Fibroblast of lung (primary cell): Measurements from ENCODE around the gene TMEM221. TPM values are rescaled to one million over a fixed set of nuclear protein-coding genes. Genes with fewer than 3 reads are reported as not detected.

Experiments used
- DNase-seq, 2 donors: peaks; one replicate each; pipeline versions ENCODE4 v3.0.0 to v3.0.0-alpha.2; 2010; ENCODE audit warnings: low read depth in 2 of 2
- H2AFZ ChIP-seq: 2 replicates; pipeline ENCODE4 v1.5.1; 2012; ENCODE audit warnings: low read length, control low read depth, inconsistent platforms
- H3K27ac ChIP-seq: 2 replicates; pipeline ENCODE4 v1.5.1; 2011; ENCODE audit warnings: low read length, control low read depth; ENCODE audit not compliant: insufficient read depth
- H3K27me3 ChIP-seq: 2 replicates; pipeline ENCODE4 v1.5.1; 2011; ENCODE audit warnings: mild to moderate bottlenecking, low read length; ENCODE audit not compliant: control insufficient read depth, insufficient read depth
- H3K36me3 ChIP-seq: 2 replicates; pipeline ENCODE4 v1.5.1; 2011; ENCODE audit warnings: low read length; ENCODE audit not compliant: control insufficient read depth, insufficient read depth
- H3K4me1 ChIP-seq: 2 replicates; pipeline ENCODE4 v1.5.1; 2011; ENCODE audit warnings: low read length; ENCODE audit not compliant: control insufficient read depth, insufficient read depth; ENCODE audit errors: extremely low read depth
- H3K4me2 ChIP-seq: 2 replicates; pipeline ENCODE4 v1.5.1; 2011; ENCODE audit warnings: low read length, control low read depth; ENCODE audit not compliant: insufficient read depth; ENCODE audit errors: extremely low read depth
- H3K4me3 ChIP-seq, 4 experiments: fragments of 200-600 bp in 1 of 4; sonication (generic) in 1 of 4; replicated peaks in 1 of 4; 2 replicates each; pipeline ENCODE4 v1.5.1; 2011 to 2016; ENCODE audit warnings: low read length in 4 of 4, low read depth in 3 of 4, mild to moderate bottlenecking in 3 of 4, control low read depth in 2 of 4, inconsistent platforms in 1 of 4, mixed read lengths in 1 of 4; ENCODE audit not compliant: insufficient read depth in 1 of 4; ENCODE audit errors: control extremely low read depth in 1 of 4
- H3K79me2 ChIP-seq: 2 replicates; pipeline ENCODE4 v1.5.1; 2012; ENCODE audit warnings: mild to moderate bottlenecking, low read length, inconsistent platforms; ENCODE audit not compliant: control insufficient read depth, insufficient read depth
- H3K9ac ChIP-seq: 2 replicates; pipeline ENCODE4 v1.5.1; 2011; ENCODE audit warnings: mild to moderate bottlenecking, low read length, control low read depth; ENCODE audit not compliant: insufficient read depth
- H3K9me3 ChIP-seq: 2 replicates; pipeline ENCODE4 v1.5.1; 2012; ENCODE audit warnings: low read depth, low read length; ENCODE audit not compliant: control insufficient read depth, insufficient read depth
- H4K20me1 ChIP-seq: 2 replicates; pipeline ENCODE4 v1.5.1; 2011; ENCODE audit warnings: low read length; ENCODE audit not compliant: control insufficient read depth, insufficient read depth; ENCODE audit errors: extremely low read depth
- EZH2 ChIP-seq: IDR thresholded peaks from 2 replicates; pipeline ENCODE4 v1.5.1; 2012; ENCODE audit warnings: low read length, control low read depth, mild to moderate bottlenecking; ENCODE audit errors: missing control alignments
- polyA plus RNA-seq, 2 donors: library from polyadenylated mRNA; depleted of rRNA in 1 of 2; stranded (reverse) in 1 of 2; unstranded in 1 of 2; fragments of >200 nt; gene quantifications; 2 replicates each; pipeline ENCODE4 v1.2.1, GENCODE V29; 2011 to 2012; ENCODE audit warnings: missing spikeins in 1 of 2
- total RNA-seq: library from RNA; depleted of rRNA; stranded (reverse); fragments of >200 nt; gene quantifications from 2 replicates; pipeline ENCODE4 v1.2.1, GENCODE V29; 2014
- TF ChIP-seq, protein P1 (sequence below), 2 donors: IDR thresholded peaks in 1 of 2; conservative IDR thresholded peaks in 1 of 2; 1 replicate in 1 of 2; 2 replicates in 1 of 2; pipeline ENCODE4 v1.5.1; 2011 to 2012; ENCODE audit warnings: low read length in 2 of 2, control low read depth in 1 of 2, inconsistent platforms in 1 of 2, low read depth in 1 of 2, mild to moderate bottlenecking in 1 of 2

TMEM221 gene
- total and polyA plus RNA-seq, 2 donors (not counting 1 experiment from before 2014, with no cell fraction given): 0.17 TPM; not detected in 1

DNA sequence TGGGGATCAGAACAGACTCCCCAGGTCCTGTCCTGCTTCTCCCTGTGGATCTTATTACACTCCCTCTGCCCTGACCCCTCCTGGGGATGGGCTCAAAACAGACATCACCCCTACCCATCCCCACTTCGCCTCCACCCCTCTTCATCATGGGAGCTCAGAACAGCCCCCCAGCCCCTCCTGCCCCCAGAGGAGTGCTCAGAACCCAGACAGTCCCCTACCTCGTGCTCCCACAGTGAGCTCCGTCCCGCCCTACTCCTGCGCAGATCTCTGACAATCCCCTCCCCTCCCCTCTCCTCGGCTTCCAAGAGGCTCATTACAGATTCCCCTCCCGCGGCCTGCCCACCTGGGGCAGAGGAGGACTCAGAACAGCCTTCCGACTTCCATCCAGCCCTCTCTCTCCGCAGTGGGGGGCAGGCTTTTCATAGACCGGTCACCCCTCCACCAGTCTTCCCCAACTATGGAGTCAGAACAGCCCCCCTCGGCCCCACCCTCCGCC is 6.2 kb upstream of the TMEM221 start:
- no peak overlapping the region for H3K4me3 ChIP-seq
- H3K27ac ChIP-seq: no peak overlapping the region
- H3K36me3 ChIP-seq: no peaks in the 10 kb centered on the region
- no peak overlapping the region for H3K9ac ChIP-seq
- peak; percentile 86 for TF ChIP-seq EZH2
- TF ChIP-seq, protein P1, sequence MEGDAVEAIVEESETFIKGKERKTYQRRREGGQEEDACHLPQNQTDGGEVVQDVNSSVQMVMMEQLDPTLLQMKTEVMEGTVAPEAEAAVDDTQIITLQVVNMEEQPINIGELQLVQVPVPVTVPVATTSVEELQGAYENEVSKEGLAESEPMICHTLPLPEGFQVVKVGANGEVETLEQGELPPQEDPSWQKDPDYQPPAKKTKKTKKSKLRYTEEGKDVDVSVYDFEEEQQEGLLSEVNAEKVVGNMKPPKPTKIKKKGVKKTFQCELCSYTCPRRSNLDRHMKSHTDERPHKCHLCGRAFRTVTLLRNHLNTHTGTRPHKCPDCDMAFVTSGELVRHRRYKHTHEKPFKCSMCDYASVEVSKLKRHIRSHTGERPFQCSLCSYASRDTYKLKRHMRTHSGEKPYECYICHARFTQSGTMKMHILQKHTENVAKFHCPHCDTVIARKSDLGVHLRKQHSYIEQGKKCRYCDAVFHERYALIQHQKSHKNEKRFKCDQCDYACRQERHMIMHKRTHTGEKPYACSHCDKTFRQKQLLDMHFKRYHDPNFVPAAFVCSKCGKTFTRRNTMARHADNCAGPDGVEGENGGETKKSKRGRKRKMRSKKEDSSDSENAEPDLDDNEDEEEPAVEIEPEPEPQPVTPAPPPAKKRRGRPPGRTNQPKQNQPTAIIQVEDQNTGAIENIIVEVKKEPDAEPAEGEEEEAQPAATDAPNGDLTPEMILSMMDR (conservative IDR thresholded peaks at IDR 0.05 in 1 of 2, IDR thresholded peaks at IDR 0.05 in 1 of 2; ENCODE audit: low read depth in 1 of 2, low read length in 2 of 2): no peak
- no peaks in the 10 kb centered on the region for H3K9me3 ChIP-seq
- H2AFZ ChIP-seq: no peak overlapping the region
- H3K4me1 ChIP-seq: no peaks in the 10 kb centered on the region
- DNase-seq: no peak
- H3K4me2 ChIP-seq: no peak overlapping the region
- H3K79me2 ChIP-seq: no peaks in the 10 kb centered on the region
- peaks cover 18% of the 10 kb centered on the region for H3K27me3 ChIP-seq
- H4K20me1 ChIP-seq: no peaks in the 10 kb centered on the region

DNA sequence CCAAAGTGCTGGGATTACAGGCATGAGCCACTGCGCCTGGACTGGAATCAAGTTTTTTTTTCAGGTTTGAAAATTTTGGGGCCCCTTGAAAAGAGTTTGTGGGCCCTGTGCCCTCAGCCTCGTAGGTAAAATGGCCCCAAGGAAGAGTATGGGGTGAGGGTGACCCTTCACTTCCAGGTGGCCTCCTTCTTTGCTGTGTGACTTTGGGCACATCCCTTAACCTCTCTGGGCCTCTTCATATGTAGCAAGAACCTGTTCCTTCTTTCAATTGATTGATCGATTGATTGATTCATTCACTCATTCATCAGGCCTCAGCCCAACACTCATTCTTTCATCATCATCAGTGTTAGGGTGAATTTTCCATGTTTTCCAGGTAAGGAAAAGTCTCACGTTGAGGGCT is 3.4 kb upstream of the TMEM221 start:
- H3K27ac ChIP-seq: no peak overlapping the region
- H3K4me1 ChIP-seq: no peaks in the 10 kb centered on the region
- no peak overlapping the region for H2AFZ ChIP-seq
- H3K4me3 ChIP-seq: no peak overlapping the region
- H3K27me3 ChIP-seq: peaks cover 20% of the 10 kb centered on the region
- H3K9ac ChIP-seq: no peak overlapping the region
- no peaks in the 10 kb centered on the region for H3K9me3 ChIP-seq
- no peaks in the 10 kb centered on the region for H4K20me1 ChIP-seq
- TF ChIP-seq, protein P1 (conservative IDR thresholded peaks at IDR 0.05 in 1 of 2, IDR thresholded peaks at IDR 0.05 in 1 of 2; ENCODE audit: low read depth in 1 of 2, low read length in 2 of 2): no peak
- TF ChIP-seq EZH2: no peak
- no peak for DNase-seq
- no peak overlapping the region for H3K4me2 ChIP-seq
- no peaks in the 10 kb centered on the region for H3K36me3 ChIP-seq
- H3K79me2 ChIP-seq: no peaks in the 10 kb centered on the region

DNA sequence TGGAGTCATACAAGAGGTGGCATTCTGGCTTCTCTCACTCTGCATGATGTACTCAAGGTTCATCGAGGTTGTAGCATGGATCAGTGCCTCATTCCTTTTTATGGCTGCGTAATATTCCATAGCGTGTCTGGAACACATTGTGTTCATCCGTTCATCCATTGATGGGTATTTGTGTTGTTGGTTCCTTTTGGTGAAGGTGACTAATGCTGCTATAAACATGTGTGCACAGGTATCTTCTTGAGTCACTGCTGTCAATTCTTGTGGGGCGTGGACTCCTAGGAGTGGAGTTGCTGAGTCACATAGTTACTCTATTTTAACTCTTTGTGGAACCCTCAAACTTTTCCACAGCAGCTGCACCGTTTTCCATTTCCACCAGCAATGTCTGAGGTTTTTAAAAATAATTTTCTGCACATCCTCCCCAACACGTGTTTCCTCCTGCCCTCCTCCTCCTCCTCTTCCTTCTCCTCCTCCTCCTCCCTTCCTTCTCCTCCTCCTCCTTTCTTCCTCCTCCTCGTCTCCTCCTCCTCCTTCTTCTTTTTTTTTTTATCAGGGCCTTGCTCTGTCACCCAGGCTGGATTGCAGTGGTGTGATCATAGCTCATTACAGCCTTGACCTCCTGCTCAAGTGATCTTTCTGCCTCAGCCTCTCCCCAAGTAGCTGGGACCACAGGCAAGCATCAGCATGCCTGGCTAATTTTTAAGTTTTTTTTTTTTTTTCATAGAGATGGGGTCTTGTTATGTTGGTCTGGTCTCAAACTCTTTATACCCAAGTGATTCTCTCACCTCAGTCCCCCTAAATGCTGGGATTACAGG is 2.0 kb upstream of the TMEM221 start:
- H3K79me2 ChIP-seq: no peaks in the 10 kb centered on the region
- no peaks in the 10 kb centered on the region for H4K20me1 ChIP-seq
- H3K9ac ChIP-seq: no peak overlapping the region
- H2AFZ ChIP-seq: no peak overlapping the region
- H3K27me3 ChIP-seq: peaks cover 15% of the 10 kb centered on the region
- TF ChIP-seq, protein P1 (conservative IDR thresholded peaks at IDR 0.05 in 1 of 2, IDR thresholded peaks at IDR 0.05 in 1 of 2; ENCODE audit: low read depth in 1 of 2, low read length in 2 of 2): no peak
- H3K4me2 ChIP-seq: no peak overlapping the region
- H3K9me3 ChIP-seq: no peaks in the 10 kb centered on the region
- no peak for DNase-seq
- no peak overlapping the region for H3K27ac ChIP-seq
- no peaks in the 10 kb centered on the region for H3K4me1 ChIP-seq
- no peaks in the 10 kb centered on the region for H3K36me3 ChIP-seq
- no peak overlapping the region for H3K4me3 ChIP-seq
